Measurements from ENCODE around the gene CACFD1.
"Not testable (repeated sequence)": the region's sequence is repeated elsewhere in the genome, so short reads cannot be mapped to it uniquely, and the experiment has no call there.

Gene CACFD1

DNA sequence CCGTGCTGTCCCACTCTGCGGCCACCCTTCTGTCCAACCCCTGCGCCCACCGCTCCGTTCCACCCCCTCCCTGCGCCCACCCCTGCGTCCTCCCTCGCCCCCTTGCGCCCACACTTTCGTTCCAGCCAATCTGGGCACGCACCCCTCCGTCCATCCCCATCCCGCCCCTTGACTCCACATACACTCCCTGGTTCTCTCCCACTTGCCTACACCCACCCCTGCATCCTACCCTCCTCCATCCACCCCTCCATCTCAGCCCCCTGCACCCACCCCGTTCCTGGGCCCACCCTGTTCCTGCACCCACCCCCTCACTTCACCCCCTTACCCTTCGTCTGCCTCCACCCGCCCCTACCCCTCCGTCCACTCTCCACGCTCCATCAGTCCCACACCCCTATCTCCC, 30.6 kb upstream of the CACFD1 start:
- CTCF ChIA-PET = no interaction called here
- H3K36me3 Mint-ChIP-seq = no peaks in the 10 kb centered on the region
- H3K4me1 Mint-ChIP-seq = peaks cover 7% of the 10 kb centered on the region
- H3K4me3 Mint-ChIP-seq = no peak overlapping the region
- no peak overlapping the region for H3K27ac Mint-ChIP-seq
- peaks cover 68% of the 10 kb centered on the region for H3K27me3 Mint-ChIP-seq
- no peaks in the 10 kb centered on the region for H3K9me3 Mint-ChIP-seq
- no peak for DNase-seq

DNA sequence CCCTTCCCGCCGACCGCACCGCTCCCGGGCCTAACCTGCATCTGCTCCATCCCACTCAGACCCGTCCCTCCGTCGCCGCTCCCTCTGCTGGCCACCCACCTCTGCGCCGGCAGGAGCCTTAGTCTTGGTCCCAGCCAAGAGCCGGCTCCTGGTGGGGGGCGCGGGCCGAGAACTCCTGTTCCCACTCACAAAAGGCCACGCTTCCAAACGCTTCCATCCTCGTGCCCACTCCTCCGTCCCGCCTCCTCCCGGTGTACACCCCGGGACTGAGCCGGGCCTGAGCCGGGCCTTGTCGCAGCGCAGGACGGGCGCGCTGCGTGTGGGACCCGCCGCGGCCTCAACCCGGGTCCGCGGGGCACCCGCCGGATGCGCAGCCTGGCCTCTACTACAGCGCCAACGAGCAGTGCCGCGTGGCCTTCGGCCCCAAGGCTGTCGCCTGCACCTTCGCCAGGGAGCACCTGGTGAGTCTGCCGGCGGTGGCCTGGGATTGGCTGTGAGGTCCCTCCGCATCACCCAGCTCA, 30.1 kb upstream of the CACFD1 start:
- no peaks in the 10 kb centered on the region for H3K36me3 Mint-ChIP-seq
- H3K4me1 Mint-ChIP-seq = peaks cover 7% of the 10 kb centered on the region
- H3K27me3 Mint-ChIP-seq = peaks cover 66% of the 10 kb centered on the region
- peak; percentile 36 for DNase-seq
- CTCF ChIA-PET = no interaction called here
- no peak overlapping the region for H3K27ac Mint-ChIP-seq
- no peak overlapping the region for H3K4me3 Mint-ChIP-seq
- H3K9me3 Mint-ChIP-seq = no peaks in the 10 kb centered on the region

DNA sequence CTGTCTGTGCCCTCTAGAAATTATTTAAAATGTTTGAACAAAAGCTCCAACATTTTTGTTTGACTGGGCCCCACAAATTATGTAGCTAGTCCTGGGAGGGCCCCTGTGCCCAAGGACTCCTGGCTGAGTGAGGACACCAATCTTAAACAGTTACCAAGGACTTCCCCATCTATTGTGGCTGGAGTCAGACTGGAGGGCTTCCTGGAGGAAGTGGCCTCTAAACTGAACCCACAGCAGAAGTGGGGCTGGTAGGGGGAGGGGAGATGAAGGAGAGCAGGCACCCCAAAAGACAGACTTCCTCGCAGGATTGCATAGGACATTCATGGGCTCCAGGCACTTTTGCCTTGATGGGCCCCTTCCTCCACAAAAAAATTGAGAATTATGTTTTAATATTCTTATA, 29.5 kb upstream of the CACFD1 start:
- peaks cover 7% of the 10 kb centered on the region for H3K4me1 Mint-ChIP-seq
- no peak overlapping the region for H3K4me3 Mint-ChIP-seq
- no peak overlapping the region for H3K27ac Mint-ChIP-seq

DNA sequence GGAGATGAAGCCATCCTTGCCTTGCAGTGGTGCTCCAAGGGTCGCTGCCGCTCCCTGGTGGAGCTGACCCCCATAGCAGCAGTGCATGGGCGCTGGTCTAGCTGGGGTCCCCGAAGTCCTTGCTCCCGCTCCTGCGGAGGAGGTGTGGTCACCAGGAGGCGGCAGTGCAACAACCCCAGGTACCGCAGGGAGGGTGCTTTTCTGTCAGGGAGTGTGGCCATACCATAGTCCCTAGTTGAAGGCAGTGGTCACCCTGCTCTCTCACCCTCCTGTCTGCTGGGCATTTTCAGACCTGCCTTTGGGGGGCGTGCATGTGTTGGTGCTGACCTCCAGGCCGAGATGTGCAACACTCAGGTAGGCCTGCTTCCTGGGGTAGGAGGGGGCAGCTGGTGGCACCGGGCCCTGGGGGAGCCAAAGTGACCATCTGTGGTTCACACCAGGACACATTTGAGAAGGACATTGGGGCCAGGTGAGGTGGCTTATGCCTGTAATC, 26.4 kb upstream of the CACFD1 start:
- DNase-seq = no peak
- H3K27me3 Mint-ChIP-seq = peaks cover 29% of the 10 kb centered on the region
- no peak overlapping the region for H3K27ac Mint-ChIP-seq
- CTCF ChIA-PET = no interaction called here
- no peak overlapping the region for H3K4me3 Mint-ChIP-seq
- H3K4me1 Mint-ChIP-seq = peaks cover 4% of the 10 kb centered on the region
- H3K9me3 Mint-ChIP-seq = no peaks in the 10 kb centered on the region
- no peaks in the 10 kb centered on the region for H3K36me3 Mint-ChIP-seq

More for the DNA sequence above, 29.5 kb upstream of the CACFD1 start:
- peaks cover 60% of the 10 kb centered on the region for H3K27me3 Mint-ChIP-seq
- no peak for DNase-seq
- no peaks in the 10 kb centered on the region for H3K9me3 Mint-ChIP-seq
- H3K36me3 Mint-ChIP-seq = no peaks in the 10 kb centered on the region
- CTCF ChIA-PET = no interaction called here

DNA sequence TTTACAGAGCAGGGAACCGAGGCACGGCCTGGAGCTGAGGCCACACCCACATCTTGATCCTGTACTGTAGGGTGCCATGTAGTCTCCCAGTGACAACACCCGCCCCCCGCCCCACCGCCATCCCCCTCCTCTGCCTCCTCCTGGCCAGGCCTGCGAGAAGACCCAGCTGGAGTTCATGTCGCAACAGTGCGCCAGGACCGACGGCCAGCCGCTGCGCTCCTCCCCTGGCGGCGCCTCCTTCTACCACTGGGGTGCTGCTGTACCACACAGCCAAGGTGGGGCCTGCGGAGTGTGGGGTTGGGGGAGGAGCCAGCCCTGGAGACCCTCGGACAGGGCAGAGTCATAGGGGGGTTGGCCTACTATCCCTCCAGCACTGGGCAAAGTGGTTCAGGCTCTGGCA, 23.1 kb upstream of the CACFD1 start:
- Mint-ChIP-seq H3K4me3 (no peak overlapping the region), H3K27ac (no peak overlapping the region), H3K9me3 (no peaks in the 10 kb centered on the region), H3K27me3 (peaks cover 4% of the 10 kb centered on the region), H3K4me1 (no peaks in the 10 kb centered on the region), H3K36me3 (no peaks in the 10 kb centered on the region)
- CTCF ChIA-PET = no interaction called here
- DNase-seq = no peak

DNA sequence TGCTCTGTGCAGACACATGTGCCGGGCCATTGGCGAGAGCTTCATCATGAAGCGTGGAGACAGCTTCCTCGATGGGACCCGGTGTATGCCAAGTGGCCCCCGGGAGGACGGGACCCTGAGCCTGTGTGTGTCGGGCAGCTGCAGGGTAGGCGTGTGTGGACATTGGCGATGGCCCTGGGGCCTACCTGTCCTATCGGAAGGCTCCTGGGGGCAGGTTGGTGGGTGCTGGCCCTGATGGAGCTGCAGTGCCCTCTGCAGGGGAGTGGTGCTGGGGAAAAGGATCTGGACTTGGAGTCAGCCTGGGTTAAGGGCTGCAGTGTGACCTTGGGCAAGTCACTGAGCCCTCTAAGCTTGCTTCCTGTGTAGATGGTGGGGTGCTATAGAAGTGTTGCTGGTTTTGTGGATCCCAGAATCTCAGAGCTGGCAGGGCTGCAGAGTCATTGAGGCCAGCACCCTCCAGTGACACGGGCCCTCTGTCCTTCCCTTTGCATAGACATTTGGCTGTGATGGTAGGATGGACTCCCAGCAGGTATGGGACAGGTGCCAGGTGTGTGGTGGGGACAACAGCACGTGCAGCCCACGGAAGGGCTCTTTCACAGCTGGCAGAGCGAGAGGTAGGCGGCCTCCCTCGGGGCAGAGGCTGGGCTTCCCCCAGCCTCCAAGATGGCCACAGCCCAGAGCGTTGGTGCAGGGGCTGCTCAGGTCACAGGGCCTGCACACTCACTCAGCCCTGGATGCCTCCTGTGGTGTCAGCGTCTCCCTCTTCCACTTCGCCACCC, 21.8 kb upstream of the CACFD1 start:
- no peaks in the 10 kb centered on the region for H3K27me3 Mint-ChIP-seq
- H3K27ac Mint-ChIP-seq = no peak overlapping the region
- no peaks in the 10 kb centered on the region for H3K9me3 Mint-ChIP-seq
- H3K4me1 Mint-ChIP-seq = no peaks in the 10 kb centered on the region
- DNase-seq = no peak
- CTCF ChIA-PET = no interaction called here
- H3K4me3 Mint-ChIP-seq = no peak overlapping the region
- H3K36me3 Mint-ChIP-seq = no peaks in the 10 kb centered on the region

DNA sequence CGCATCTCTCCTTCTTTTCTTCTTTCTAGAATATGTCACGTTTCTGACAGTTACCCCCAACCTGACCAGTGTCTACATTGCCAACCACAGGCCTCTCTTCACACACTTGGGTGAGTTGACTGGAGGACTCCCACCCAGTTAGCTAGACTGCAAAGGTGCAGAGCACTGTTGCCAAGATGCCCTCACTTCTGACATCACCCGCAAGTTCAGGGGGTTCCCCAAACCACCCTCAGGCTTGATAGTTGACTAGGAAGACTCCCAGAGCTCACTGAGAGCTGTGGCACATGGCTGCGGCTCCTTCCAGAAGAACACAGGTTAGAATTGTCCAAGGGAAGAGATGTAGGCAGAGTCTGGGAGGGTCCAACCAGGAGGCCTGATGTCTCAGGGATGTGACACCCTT, 20.4 kb upstream of the CACFD1 start:
- Mint-ChIP-seq H3K27me3 (no peaks in the 10 kb centered on the region), H3K4me1 (no peaks in the 10 kb centered on the region), H3K36me3 (no peaks in the 10 kb centered on the region), H3K27ac (no peak overlapping the region), H3K9me3 (no peaks in the 10 kb centered on the region), H3K4me3 (no peak overlapping the region)
- DNase-seq = no peak
- CTCF ChIA-PET = no interaction called here

DNA sequence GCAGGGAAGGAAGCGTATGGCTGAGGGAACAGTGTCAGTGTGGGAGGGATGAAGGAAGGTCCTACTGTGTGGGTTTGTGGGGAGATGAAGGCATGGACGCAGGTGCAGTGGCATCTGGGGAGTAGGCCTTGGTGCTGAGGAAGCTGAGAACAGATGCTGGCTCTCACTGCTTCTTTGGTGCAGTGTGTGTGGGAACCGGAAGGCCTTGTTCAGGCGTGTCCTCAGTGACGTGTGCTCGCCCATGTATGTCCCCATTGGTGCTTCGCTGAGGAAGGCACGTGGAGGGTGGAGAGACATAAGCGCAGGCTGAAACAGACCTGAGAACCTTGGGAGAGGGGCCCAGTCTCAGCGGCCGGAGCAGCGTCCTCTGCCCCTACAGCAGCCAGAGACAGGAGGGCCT, 18.9 kb upstream of the CACFD1 start:
- DNase-seq = no peak
- CTCF ChIA-PET = interaction anchor here (0.7 kb wide), 1 partner anchor 32 kb away, joined by 3 read pairs; no protein-coding TSS in a partner anchor
- Mint-ChIP-seq H3K27ac (no peak overlapping the region), H3K36me3 (no peaks in the 10 kb centered on the region), H3K27me3 (peaks cover 4% of the 10 kb centered on the region), H3K4me1 (no peaks in the 10 kb centered on the region), H3K9me3 (no peaks in the 10 kb centered on the region), H3K4me3 (no peak overlapping the region)

DNA sequence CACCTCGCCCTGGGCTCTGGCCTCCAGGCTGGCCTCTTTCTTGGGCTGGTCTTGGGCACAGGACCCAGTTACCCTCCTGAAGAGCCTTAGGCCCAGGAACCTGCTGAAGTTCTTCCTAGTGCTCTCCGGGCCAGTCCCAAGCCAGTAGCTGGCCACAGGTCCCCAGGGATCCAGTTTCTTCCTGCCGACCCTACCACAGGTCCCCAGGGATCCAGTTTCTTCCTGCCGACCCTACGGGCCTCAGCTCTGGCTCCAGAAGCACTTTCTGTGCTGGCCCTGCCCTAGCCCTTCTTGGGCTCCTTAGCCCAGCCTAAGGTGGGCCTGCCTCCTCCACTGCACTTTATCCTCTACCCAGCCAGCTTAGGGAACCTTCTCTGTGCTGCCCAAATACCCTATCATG, 18.2 kb upstream of the CACFD1 start:
- CTCF ChIA-PET = interaction anchor here (1.4 kb wide), 1 partner anchor 15 kb away, joined by 3 read pairs; no protein-coding TSS in a partner anchor
- peaks cover 4% of the 10 kb centered on the region for H3K27me3 Mint-ChIP-seq
- H3K4me1 Mint-ChIP-seq = no peaks in the 10 kb centered on the region
- H3K36me3 Mint-ChIP-seq = no peaks in the 10 kb centered on the region
- H3K27ac Mint-ChIP-seq = no peak overlapping the region
- H3K9me3 Mint-ChIP-seq = no peaks in the 10 kb centered on the region
- H3K4me3 Mint-ChIP-seq = no peak overlapping the region
- no peak for DNase-seq

DNA sequence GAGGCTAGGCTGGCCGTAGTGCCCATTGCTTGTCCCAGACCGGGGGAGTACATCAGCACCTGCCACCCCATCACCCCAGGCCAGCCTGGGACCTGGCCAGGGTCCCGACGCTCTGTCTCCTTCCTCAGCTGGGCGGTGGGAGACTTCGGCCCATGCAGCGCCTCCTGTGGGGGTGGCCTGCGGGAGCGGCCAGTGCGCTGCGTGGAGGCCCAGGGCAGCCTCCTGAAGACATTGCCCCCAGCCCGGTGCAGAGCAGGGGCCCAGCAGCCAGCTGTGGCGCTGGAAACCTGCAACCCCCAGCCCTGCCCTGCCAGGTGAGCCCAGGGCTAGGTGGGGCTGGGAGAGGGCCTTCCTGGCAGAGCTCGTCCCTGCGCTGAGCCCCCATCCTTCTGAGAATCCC, 16.5 kb upstream of the CACFD1 start:
- H3K27me3 Mint-ChIP-seq = peaks cover 8% of the 10 kb centered on the region
- no peaks in the 10 kb centered on the region for H3K4me1 Mint-ChIP-seq

DNA sequence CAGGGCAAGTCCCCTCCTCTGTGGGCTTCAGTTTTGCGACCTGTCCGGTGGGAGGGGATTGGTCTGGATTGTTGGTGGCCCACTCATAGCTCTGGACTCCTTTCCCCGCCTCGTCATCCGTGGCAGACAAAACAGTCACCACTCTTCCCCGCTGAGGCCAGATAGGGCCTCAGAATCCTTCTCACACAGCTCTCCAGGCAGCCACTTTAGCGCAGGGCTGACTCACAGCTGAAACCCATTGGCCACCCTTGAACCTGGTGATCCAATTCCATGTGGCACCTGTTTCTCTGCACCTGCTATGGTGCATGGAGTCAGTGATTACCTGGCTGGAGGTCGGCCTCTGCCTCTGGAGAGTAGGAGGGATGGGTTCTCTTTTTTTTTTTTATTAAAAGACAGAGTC, 15.8 kb upstream of the CACFD1 start:
- Mint-ChIP-seq H3K9me3 (no peaks in the 10 kb centered on the region), H3K27ac (no peak overlapping the region), H3K36me3 (no peaks in the 10 kb centered on the region), H3K4me1 (no peaks in the 10 kb centered on the region), H3K27me3 (peaks cover 8% of the 10 kb centered on the region), H3K4me3 (no peak overlapping the region)
- CTCF ChIA-PET = no interaction called here
- no peak for DNase-seq

More for the DNA sequence above, 16.5 kb upstream of the CACFD1 start:
- DNase-seq = no peak
- Mint-ChIP-seq H3K9me3 (no peaks in the 10 kb centered on the region), H3K4me3 (no peak overlapping the region), H3K27ac (no peak overlapping the region), H3K36me3 (no peaks in the 10 kb centered on the region)
- CTCF ChIA-PET = no interaction called here

DNA sequence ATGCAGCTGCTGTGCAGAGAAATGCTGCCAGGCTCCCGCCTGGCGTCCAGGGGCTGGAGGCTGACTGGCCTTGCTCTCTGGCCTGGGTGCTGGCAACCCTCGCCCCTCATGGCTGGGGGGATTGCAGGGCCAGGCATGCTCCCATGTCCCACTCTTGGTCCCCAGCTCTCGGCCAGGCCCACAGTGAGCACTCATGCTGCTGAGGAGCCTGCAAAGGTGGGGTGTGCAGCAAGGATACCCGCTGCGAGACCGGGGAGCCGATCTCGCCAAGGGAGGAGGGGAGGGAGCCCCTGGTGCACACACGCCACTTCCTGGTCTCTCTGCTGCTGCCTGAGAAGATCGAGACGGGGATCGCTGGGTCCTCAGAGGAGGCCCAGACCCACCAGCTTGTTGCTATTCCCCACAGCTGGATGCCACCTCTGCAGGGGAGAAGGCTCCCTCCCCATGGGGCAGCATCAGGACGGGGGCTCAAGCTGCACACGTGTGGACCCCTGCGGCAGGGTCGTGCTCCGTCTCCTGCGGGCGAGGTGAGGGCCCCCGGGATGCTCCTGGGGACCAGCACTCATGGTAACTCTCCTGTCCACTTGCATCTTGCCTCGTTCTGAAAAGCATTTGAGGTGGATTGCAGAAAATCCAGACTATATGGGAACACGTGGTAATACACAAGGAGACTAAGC, 14.3 kb upstream of the CACFD1 start:
- H3K9me3 Mint-ChIP-seq = no peaks in the 10 kb centered on the region
- H3K4me1 Mint-ChIP-seq = no peaks in the 10 kb centered on the region
- CTCF ChIA-PET = no interaction called here
- no peak overlapping the region for H3K27ac Mint-ChIP-seq
- peaks cover 8% of the 10 kb centered on the region for H3K27me3 Mint-ChIP-seq
- DNase-seq = no peak
- no peak overlapping the region for H3K4me3 Mint-ChIP-seq
- no peaks in the 10 kb centered on the region for H3K36me3 Mint-ChIP-seq

DNA sequence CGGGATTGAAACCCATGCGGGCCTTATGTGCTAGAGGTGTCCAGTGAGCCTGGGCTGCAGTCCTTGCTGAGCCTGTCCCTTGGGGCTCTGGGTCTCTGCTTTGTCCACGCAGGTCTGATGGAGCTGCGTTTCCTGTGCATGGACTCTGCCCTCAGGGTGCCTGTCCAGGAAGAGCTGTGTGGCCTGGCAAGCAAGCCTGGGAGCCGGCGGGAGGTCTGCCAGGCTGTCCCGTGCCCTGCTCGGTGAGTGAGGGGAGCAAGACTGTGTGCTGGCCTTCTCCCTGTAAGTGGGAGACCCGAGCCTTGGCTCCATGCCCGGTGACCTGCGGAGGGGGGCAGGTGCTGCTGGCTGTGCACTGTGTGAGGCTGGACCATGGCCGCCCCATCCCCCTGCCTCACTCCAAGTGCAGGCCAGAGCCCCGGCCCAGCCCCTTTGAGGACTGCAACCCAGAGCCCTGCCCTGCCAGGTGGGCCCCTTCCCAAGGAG, 11.2 kb upstream of the CACFD1 start:
- Mint-ChIP-seq H3K4me3 (no peak overlapping the region), H3K4me1 (no peaks in the 10 kb centered on the region), H3K9me3 (no peaks in the 10 kb centered on the region), H3K27ac (no peak overlapping the region), H3K27me3 (peaks cover 12% of the 10 kb centered on the region), H3K36me3 (no peaks in the 10 kb centered on the region)
- no peak for DNase-seq
- CTCF ChIA-PET = interaction anchor here (1.1 kb wide), 1 partner anchor 38 kb away, joined by 4 read pairs; no protein-coding TSS in a partner anchor

DNA sequence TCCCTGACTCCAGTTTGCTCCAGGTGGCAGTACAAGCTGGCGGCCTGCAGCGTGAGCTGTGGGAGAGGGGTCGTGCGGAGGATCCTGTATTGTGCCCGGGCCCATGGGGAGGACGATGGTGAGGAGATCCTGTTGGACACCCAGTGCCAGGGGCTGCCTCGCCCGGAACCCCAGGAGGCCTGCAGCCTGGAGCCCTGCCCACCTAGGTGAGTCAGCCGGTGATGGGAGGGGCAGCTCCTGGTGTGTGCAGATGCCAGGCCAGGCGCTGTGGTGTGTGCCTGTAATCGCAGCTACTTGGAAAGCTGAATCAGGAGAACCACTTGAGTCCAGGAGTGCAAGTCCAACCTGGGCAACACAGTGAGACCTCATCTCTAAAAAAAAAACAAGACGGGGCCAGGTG, 10.0 kb upstream of the CACFD1 start:
- H3K27ac Mint-ChIP-seq = no peak overlapping the region
- no peaks in the 10 kb centered on the region for H3K36me3 Mint-ChIP-seq
- no peaks in the 10 kb centered on the region for H3K9me3 Mint-ChIP-seq
- peaks cover 19% of the 10 kb centered on the region for H3K27me3 Mint-ChIP-seq
- no peaks in the 10 kb centered on the region for H3K4me1 Mint-ChIP-seq
- CTCF ChIA-PET = no interaction called here
- no peak for DNase-seq
- no peak overlapping the region for H3K4me3 Mint-ChIP-seq

DNA sequence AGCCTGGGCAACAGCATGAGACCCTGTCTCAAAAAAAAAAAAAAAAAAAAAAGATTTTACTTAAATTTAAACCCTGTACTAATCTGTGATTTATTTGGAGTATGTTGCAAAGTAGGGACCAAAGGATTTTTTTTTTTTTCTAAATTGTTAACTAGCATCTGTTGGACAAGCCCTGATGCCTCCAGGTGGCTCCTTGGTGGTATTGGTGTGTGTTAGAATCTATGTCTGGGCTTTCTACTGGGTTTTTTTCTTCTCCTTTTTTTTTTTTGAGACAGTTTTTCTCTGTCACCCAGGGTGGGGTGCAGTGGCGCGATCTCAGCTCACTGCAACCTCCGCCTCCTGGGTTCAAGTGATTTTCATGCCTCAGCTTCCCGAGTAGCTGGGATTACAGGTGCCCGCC, 7.9 kb upstream of the CACFD1 start:
- DNase-seq, H3K4me1 Mint-ChIP-seq, H3K4me3 Mint-ChIP-seq, H3K36me3 Mint-ChIP-seq, H3K9me3 Mint-ChIP-seq, H3K27ac Mint-ChIP-seq: not testable (repeated sequence)
- CTCF ChIA-PET = interaction anchor here (1.7 kb wide), 1 partner anchor 33 kb away, joined by 3 read pairs; no protein-coding TSS in a partner anchor
- H3K27me3 Mint-ChIP-seq = peaks cover 23% of the 10 kb centered on the region
